NCI-H2196 treated with DMSO at 0.1 percent for 48 hours (cell line): ENCODE measurements around the gene ZSCAN1.

Source experiments
- DNase-seq: peaks from one replicate; lab custom pipeline; 2025; ENCODE audit not compliant: unreplicated experiment; lab: John Stamatoyannopoulos, UW

ZSCAN1 gene

DNA sequence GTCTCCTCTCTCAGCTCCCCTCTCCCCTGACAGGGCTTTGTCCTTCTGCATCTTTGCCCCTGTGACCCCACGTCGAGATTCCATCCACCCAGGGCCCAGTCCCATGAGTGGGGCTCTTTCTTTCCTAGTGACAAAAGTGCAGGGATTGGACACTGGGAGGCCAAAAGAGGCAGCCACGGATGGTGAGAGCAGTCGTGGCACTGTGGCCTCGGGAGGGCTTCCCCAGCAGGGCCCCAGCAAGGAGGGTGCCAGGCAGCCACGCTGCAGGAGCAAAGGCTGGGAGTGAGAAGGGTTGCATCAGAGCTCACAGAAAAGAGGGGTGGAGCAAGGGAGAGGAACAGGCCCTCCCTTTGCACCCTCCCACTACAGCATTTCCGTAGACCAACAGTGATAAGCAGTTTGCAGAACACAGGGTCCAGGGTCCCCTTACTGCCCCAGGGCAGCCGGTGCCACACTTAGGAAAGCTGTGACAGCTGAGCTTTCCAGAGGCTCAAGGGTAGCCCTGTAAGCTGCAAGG, 4.9 kb downstream of the ZSCAN1 start:
- no peak for DNase-seq

- DNase-seq: no peak
Measured at GRCh38 chr19:58040751-58041525, 7.1 kb downstream of the ZSCAN1 start.

DNA sequence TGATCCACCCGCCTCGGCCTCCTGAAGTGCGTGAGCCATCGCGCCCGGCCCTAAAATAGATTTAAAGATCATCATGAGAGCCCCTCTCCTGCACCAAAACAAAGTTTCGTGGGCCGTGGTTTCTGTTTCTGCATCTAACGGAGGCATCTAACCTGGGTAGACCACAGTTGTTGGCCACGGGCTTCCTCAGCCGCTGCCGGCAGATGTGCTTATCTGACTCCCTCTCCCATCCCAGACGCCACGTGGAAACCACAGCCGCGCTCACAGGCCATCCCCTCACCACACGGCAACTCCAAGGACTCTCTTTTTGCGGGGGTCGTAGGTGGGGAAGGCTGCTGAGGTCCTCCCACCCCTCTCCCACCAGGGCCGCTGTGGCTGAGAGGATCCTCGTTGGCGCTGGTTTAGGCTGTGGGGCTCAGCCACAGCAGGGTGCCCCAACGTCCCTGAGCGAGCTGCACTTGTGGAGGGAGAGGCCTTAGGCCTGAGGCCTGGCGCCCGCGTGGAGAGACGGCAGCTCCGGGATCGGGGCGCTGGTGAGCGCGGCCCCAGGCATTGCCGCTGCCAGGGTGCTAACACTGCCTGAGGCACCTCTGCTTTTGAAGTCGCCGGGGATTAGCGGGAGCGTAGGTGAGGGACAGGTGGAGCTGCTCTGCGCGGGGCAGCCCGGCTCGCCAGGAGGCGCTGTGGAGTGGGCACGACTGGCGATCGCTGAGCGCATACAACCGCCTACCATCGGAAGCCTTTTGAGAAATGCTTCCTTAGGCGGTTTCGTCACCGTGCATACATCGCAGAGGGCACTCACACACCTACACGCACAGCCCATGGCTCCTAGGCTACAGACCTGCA, 8.9 kb downstream of the ZSCAN1 start:
- no peak for DNase-seq

- DNase-seq: no peak
Measured at GRCh38 chr19:58044391-58044790, 10.6 kb downstream of the ZSCAN1 start.

- DNase-seq: no peak
Measured at GRCh38 chr19:58044886-58045285, 11.1 kb downstream of the ZSCAN1 start.

DNA sequence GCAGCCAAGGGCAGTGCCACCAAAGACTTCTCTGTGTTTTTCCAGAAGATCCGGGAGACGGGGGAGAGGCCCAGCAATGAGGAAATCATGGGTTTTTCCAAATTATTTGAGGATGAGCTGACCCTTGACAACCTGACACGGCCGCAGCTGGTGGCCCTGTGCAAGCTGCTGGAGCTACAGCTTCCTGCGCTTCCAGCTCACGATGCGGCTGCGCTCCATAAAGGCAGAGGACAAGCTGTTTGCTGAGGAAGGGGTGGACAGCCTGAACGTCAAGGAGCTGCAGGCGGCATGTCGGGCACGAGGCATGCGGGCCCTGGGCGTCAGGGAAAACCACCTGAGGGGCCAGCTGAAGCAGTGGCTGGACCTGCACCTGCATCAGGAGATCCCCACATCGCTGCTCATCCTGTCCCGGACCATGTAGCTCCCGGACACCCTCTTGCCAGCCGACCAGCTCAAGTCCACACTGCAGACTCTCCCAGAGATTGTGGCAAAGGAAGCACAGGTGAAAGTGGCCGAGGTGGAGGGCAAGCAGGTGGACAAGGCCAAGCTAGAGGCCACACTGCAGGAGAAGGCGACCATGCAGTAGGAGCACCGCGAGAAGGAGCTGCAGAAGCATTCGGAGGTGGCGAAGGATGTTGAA, 11.7 kb downstream of the ZSCAN1 start:
- no peak for DNase-seq

GRCh38 chr19:58046856-58047255, 13.0 kb downstream of the ZSCAN1 start:
- DNase-seq: no peak

DNA sequence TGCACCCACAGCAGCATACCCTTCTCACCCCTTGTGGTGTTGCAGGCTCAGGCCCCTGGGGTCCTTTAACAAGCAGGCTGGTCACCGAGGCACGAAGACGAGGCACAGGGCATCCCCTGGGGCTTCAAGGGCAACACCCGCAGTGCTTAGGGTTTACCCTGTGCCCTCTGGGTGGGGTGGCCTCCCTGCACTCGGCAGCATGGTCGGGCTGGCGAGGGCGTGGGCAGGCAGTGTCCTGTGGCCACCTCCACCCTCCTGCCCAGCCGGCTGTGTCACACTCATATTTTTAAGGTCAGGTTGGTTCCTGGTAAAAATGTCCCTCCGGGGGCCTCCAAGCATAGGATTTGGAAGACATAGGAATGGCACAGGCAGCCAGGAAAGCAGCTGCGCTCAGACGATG, 13.8 kb downstream of the ZSCAN1 start:
- no peak for DNase-seq

DNA sequence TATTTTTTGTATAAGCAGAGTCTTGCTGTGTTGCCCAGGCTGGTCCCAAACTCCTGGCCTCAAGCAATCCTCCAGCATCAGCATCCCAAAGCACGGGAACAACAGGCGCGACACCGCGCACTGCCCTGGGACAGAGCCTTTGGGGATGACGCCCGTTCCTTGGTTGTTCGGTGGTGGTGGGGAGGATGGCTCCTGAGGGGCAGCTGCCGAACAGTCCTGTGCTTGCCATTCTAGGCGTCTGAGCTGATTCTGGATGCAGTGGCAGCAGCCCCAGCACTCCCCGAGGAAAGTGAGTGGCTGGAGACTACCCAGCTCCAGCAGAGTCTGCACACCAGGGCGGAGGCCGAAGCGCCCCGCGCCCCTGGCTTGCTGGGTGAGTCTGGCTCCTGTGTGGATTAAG, 18.4 kb downstream of the ZSCAN1 start:
- DNase-seq: no peak

DNA sequence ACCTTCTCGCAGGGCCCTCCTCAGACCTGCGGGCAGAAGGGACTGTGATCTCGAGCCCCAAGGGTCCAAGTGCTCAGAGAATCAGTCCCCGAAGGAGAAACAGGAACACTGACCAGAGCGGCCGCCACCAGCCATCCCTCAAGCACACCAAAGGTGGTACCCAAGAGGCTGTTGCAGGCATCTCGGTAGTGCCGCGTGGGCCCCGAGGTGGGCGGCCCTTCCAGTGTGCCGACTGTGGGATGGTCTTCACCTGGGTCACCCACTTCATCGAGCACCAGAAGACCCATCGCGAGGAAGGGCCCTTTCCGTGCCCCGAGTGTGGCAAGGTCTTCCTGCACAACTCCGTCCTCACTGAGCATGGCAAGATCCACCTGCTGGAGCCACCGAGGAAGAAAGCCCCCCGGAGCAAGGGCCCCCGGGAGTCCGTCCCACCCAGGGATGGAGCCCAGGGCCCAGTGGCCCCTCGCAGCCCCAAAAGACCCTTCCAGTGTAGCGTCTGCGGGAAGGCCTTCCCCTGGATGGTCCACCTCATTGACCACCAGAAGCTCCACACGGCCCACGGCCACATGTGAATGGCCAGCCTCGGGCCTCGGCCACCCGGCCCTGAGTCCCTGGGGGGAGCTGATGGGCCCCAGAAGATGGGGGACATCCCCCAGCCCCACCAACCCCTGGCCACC, 19.8 kb downstream of the ZSCAN1 start:
- no peak for DNase-seq

- DNase-seq: no peak
Measured at GRCh38 chr19:58054901-58055874, 21.4 kb downstream of the ZSCAN1 start.

DNA sequence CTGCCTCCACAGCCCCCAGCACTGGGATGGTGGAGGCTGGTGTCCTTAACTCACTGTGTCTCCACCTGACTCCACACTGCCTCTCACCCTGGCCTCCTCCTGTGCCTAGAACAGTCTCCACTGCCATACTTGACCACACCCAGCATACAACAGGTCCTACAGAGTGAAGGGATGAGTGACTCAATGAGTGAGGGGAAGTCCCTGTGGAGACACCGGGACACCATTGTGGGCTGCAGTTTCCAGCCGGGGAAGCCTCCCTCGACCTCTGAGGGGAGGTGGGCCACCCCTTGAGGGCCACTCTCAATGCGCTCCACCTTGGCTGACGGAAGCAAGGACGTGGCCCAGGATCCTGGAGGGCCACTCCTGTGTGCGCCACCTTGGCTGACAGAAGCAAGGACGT, 22.4 kb downstream of the ZSCAN1 start:
- DNase-seq: no peak

- DNase-seq: no peak
Measured at GRCh38 chr19:58056861-58057260, 23.0 kb downstream of the ZSCAN1 start.

DNA sequence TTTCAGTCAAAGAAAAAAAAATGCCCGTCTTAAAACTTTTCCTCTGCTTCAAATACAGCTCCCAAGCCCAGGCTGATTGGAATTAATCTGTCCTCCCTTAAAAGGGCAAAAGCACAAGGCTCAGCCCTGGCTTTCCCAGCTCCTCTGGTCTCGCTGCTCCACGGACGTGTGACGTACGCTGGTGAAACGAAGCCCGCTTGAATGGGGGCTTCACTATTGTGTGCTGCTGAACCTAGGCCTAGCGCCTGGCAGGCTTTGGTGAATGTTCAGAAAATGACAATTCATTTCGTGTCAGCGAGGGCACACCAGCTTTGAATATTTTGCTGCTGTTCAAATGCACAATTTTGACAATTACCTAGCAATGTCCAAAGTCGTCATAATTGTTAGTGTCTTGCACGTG, 24.6 kb downstream of the ZSCAN1 start:
- no peak for DNase-seq

GRCh38 chr19:58059003-58059670, 25.3 kb downstream of the ZSCAN1 start, which contains the start of gene ZNF135:
Gene ZNF135 (plus strand): TSS chr19:58059282. CDS start chr19:58060003, 721 bp downstream.
- DNase-seq: no peak

GRCh38 chr19:58059671-58060078, 25.9 kb downstream of the ZSCAN1 start:
- DNase-seq: no peak

DNA sequence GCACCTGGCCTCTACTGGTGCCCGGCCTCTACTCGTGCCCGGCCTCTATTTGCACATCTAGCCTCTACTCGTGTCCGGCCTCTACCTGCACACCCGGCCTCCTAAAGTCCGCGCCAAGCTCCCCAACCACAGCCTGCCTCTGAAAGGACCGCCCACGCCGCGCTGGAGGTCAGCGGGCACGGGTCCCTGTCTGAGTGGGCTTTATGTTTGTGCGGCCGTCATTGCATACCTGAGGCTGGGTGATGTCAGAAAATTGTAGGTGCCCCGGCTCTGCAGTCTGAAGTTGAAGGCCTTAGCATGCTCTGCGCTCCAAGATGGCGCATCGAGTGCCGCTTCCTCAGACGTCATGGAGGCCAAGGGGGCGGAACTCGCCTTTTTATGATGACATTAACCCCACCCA, 26.4 kb downstream of the ZSCAN1 start:
- no peak for DNase-seq

DNA sequence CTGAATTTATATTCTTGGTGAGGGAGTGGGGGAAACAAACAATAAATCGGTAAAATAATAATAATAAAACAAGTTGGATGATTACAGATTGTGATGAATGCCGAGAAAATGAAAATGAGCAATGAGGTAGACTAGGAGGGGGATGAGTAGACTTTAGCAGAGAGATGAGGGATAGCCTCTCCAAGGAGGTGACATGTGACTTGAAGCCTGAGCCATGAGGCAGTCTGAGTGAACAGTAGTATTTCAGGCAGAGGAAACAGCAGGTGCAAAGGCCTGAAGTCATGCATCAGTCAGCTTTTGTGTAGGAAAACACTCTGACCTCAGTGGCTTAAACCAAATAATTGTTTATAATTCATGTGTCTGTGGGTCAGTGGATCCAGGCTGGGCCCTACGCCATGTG, 29.9 kb downstream of the ZSCAN1 start:
- DNase-seq: no peak

DNA sequence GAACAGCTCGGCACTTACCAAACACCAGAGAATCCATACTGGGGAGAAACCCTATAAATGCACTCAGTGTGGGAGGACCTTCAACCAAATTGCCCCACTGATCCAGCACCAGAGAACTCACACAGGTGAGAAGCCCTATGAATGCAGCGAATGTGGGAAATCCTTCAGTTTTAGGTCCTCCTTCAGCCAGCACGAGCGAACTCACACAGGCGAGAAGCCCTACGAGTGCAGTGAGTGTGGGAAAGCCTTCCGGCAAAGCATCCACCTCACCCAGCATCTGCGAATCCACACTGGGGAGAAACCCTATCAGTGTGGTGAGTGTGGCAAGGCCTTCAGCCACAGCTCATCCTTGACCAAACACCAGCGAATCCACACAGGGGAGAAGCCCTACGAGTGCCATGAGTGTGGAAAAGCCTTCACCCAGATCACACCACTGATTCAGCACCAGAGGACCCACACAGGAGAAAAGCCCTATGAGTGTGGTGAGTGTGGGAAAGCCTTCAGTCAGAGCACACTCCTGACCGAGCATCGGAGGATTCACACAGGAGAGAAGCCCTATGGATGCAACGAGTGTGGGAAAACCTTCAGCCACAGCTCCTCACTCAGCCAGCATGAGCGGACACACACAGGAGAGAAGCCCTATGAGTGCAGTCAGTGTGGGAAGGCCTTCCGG, 33.6 kb downstream of the ZSCAN1 start:
- DNase-seq: no peak
